Tibial nerve (tissue), 3 donors: ENCODE results near the gene TTC23L.

Experiments used
- POLR2A ChIP-seq, 2 donors: fragments of 450-650 bp; IDR thresholded peaks; one replicate each; pipeline ENCODE4 v1.6.1; 2017; ENCODE audit warnings: antibody characterized with exemption in 2 of 2, mild to moderate bottlenecking in 2 of 2, moderate library complexity in 2 of 2
- TF ChIP-seq, protein P1 (sequence below), 5 experiments: fragments of 200-600 bp in 3 of 5; fragments of 450-650 bp in 2 of 5; sonication (generic) in 3 of 5; IDR thresholded peaks; one replicate each; pipeline ENCODE4 v1.5.1; 2016 to 2019; ENCODE audit warnings: antibody characterized with exemption in 5 of 5, mild to moderate bottlenecking in 3 of 5, moderate library complexity in 2 of 5

DNA sequence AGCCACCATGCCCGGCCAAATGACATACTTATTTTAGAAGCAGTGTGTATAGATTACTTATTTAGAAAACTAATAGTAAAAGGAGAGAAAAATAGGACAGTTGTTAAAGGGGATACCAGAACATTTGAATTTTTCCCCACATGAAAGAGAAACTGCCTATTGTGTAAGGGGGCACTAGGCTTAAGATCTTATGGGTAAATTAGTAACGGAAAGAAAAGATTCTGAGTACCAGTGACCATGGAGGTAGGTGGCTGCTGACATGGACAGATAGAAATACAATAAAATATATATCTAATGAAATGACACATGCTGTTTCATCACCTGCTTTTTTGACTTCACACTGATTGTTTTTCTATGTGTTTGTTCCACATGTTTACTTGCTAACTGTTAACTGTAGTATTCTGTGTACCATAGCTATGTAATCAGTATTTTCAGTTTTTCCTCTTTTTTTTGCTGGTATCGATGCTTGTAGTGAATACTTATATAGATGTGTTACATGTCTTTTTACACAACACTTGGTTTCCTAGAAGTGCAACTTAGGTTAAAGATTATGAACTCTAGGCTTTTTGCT is 87.4 kb downstream of the TTC23L start:
- TF ChIP-seq, protein P1, sequence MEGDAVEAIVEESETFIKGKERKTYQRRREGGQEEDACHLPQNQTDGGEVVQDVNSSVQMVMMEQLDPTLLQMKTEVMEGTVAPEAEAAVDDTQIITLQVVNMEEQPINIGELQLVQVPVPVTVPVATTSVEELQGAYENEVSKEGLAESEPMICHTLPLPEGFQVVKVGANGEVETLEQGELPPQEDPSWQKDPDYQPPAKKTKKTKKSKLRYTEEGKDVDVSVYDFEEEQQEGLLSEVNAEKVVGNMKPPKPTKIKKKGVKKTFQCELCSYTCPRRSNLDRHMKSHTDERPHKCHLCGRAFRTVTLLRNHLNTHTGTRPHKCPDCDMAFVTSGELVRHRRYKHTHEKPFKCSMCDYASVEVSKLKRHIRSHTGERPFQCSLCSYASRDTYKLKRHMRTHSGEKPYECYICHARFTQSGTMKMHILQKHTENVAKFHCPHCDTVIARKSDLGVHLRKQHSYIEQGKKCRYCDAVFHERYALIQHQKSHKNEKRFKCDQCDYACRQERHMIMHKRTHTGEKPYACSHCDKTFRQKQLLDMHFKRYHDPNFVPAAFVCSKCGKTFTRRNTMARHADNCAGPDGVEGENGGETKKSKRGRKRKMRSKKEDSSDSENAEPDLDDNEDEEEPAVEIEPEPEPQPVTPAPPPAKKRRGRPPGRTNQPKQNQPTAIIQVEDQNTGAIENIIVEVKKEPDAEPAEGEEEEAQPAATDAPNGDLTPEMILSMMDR (IDR thresholded peaks at IDR 0.05) = no peak
- TF ChIP-seq POLR2A (IDR thresholded peaks at IDR 0.05) = no peak
